Measurements from ENCODE around the gene PHACTR3. TPM values are rescaled to one million over a fixed set of nuclear protein-coding genes. Genes with fewer than 3 reads are reported as not detected.
A peak's percentile ranks its signal among the peaks of the same experiment; 100 is the strongest.

The PHACTR3 gene
- total RNA-seq, 6 experiments from 2014 or later: 0.12 to 0.35 (median 0.23) TPM; not detected in 2

DNA sequence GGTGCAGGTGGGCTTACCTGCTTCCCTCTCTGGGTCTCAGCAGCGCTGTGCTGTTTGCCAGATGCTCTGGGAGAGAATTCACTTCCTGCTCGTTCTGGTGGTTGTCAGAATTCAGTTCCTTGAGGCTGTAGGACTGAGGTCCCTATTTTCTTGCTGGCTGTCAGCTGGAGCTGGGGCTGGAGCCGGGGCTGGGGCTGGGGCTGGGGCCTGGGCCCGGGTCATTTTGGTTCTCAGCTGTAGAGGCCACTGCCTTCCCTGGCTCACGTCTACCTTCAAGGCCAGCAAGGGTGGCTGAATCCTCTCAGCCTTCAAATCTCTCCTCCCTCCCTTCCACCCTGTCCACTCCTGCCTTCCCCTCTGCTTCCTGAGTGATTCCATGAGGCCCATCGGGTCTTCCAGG is 16.8 kb upstream of the PHACTR3 start:
- Histone ChIP-seq H3K36me3 (no peaks in the 10 kb centered on the region), H3K4me3 (no peak overlapping the region), H3K4me1 (no peaks in the 10 kb centered on the region), H3K27ac (no peak overlapping the region), H3K9me3 (no peaks in the 10 kb centered on the region), H3K27me3 (no peaks in the 10 kb centered on the region)
- WGBS (ENCODE audit: insufficient coverage, low coverage, low lambda C conversion rate, missing lambda C conversion rate): 50% methylated on average over 4 of the region's 6 CpGs
- no peak for ATAC-seq
- DNase-seq: peak in 1 of 3 donors; percentile 15
- intact Hi-C loops (cut with DNase I): no loop called here
- TF ChIP-seq, protein P1, sequence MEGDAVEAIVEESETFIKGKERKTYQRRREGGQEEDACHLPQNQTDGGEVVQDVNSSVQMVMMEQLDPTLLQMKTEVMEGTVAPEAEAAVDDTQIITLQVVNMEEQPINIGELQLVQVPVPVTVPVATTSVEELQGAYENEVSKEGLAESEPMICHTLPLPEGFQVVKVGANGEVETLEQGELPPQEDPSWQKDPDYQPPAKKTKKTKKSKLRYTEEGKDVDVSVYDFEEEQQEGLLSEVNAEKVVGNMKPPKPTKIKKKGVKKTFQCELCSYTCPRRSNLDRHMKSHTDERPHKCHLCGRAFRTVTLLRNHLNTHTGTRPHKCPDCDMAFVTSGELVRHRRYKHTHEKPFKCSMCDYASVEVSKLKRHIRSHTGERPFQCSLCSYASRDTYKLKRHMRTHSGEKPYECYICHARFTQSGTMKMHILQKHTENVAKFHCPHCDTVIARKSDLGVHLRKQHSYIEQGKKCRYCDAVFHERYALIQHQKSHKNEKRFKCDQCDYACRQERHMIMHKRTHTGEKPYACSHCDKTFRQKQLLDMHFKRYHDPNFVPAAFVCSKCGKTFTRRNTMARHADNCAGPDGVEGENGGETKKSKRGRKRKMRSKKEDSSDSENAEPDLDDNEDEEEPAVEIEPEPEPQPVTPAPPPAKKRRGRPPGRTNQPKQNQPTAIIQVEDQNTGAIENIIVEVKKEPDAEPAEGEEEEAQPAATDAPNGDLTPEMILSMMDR (IDR thresholded peaks at IDR 0.05): no peak
- no peak for TF ChIP-seq POLR2A (IDR thresholded peaks at IDR 0.05)

DNA sequence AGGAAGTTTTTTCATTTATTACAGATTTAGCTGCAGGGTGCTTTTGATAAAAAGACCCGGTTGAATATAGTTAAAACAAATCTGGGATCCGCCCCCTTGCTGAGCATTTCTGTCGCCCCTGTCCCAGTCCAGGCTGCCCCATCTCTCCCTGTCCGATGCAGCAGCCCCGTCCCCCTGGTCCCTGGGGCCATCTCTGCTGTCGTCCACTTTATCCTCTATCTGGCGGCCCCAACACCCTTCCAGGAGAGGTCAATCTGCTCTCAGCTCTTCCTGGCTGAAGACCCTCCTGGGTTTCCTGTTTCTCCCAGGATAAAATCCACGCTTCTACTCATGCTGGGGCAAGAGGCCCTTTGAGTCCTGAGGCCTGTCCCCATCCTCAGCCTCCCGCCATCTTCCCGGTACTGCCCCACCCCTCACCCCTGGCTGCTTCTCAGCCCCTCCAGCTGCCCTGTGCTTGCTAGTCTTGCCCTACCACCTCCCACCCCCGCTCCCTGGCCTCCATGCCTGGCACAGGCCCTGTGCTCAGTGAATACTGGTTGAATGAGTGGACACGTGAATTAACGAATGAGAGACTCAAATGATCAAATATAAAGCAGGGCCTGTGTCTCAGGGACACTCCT is 16.0 kb upstream of the PHACTR3 start:
- no peak for ATAC-seq
- 73% methylated on average over 9 of the region's 13 CpGs for WGBS (ENCODE audit: insufficient coverage, low coverage, low lambda C conversion rate, missing lambda C conversion rate)
- H3K27me3 ChIP-seq: no peaks in the 10 kb centered on the region
- intact Hi-C loops (cut with DNase I): no loop called here
- H3K27ac ChIP-seq: no peak overlapping the region
- peak in 1 of 3 donors; percentile 43 for DNase-seq
- TF ChIP-seq, protein P1 (IDR thresholded peaks at IDR 0.05): no peak
- TF ChIP-seq POLR2A (IDR thresholded peaks at IDR 0.05): no peak
- H3K9me3 ChIP-seq: no peaks in the 10 kb centered on the region
- H3K4me3 ChIP-seq: no peak overlapping the region
- H3K36me3 ChIP-seq: no peaks in the 10 kb centered on the region
- H3K4me1 ChIP-seq: no peaks in the 10 kb centered on the region

DNA sequence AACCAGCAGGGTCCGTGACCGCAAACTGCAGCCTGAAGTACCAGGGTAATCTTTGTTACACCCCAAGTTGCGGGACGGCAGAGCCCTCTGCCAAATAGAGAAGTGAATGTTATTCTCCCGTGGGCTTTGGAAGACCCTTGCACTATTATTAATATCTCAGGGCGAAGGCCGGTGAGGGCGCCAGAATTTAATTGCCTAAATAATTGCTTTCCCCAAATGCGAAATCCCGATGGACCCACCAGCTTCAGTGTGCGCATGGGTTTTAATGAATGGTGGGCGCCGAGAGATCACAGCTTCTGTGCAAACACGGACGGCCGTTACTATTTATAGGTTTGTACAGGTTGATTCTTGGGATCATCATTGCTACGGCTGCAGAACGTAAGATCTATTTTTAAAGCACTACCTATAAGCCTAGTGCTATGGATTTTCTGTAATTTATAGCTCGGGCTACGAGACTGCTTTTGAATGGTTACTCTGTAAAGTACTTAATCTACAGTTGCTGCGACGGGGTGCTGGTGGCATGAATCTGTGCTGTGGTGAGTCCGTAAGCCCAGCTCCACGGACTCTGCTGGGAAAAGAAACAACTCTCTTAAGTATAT is 15.2 kb upstream of the PHACTR3 start:
- no peak for ATAC-seq

DNA sequence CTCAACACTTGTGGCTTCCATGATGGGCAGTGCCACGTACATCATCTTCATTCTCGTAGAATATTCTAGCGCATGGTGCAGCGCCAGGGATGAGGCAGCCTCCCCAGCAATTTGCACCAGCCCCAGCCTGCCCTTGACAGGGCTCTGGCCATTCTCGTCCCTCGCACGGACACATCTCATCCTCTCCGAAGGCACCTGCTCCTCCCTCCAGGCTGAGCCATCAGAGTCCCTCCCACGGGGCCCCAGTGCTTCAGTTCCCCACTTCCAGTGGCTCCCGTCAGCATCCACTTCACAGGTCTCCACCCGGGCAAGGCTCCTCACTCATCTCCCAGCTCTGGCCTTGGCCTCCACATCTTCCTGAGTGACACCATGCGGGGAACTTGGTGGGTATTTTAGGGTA is 13.3 kb upstream of the PHACTR3 start:
- Histone ChIP-seq H3K9me3 (no peaks in the 10 kb centered on the region), H3K36me3 (no peaks in the 10 kb centered on the region), H3K27ac (no peak overlapping the region), H3K4me1 (no peaks in the 10 kb centered on the region), H3K27me3 (no peaks in the 10 kb centered on the region), H3K4me3 (no peak overlapping the region)
- TF ChIP-seq POLR2A (IDR thresholded peaks at IDR 0.05): no peak
- TF ChIP-seq, protein P1 (IDR thresholded peaks at IDR 0.05): no peak
- ATAC-seq (no peak), DNase-seq (no peak)
- 72% methylated on average over 10 of the region's 12 CpGs for WGBS (ENCODE audit: insufficient coverage, low coverage, low lambda C conversion rate, missing lambda C conversion rate)
- intact Hi-C loops (cut with DNase I): no loop called here

More for the DNA sequence above, 15.2 kb upstream of the PHACTR3 start:
- Histone ChIP-seq H3K4me1 (no peaks in the 10 kb centered on the region), H3K4me3 (no peak overlapping the region), H3K9me3 (no peaks in the 10 kb centered on the region), H3K36me3 (no peaks in the 10 kb centered on the region), H3K27ac (no peak overlapping the region), H3K27me3 (no peaks in the 10 kb centered on the region)
- DNase-seq: no peak
- intact Hi-C loops (cut with DNase I): no loop called here
- TF ChIP-seq POLR2A (IDR thresholded peaks at IDR 0.05): no peak
- TF ChIP-seq, protein P1 (IDR thresholded peaks at IDR 0.05): no peak
- 70% methylated on average over 20 of the region's 24 CpGs for WGBS (ENCODE audit: insufficient coverage, low coverage, low lambda C conversion rate, missing lambda C conversion rate)

Data from right lobe of liver (tissue), 6 donors.